H1 (cell line): ENCODE results near the gene ASS1. TPM values are rescaled to one million over a fixed set of nuclear protein-coding genes. Genes with fewer than 3 reads are reported as not detected.

Experiments
- CTCF ChIA-PET: fragments of 300-600 bp; sonication (Branson Sonifier 250); formaldehyde crosslinking; loops from one replicate; lab custom pipeline; 2021; ENCODE audit not compliant: partially characterized antibody; lab: Charles Lee
- POLR2A ChIA-PET: fragments of 300-600 bp; sonication (Branson Sonifier 250); formaldehyde crosslinking; loops from one replicate; lab custom pipeline; 2021; ENCODE audit warnings: inconsistent platforms; ENCODE audit not compliant: partially characterized antibody; lab: Charles Lee
- DNase-seq, 2 experiments: peaks; one replicate each; pipeline versions ENCODE4 v3.0.0 to v3.0.0-alpha.2; 2010 to 2022; ENCODE audit warnings: low spot score in 2 of 2, low read depth in 1 of 2, mixed read lengths in 1 of 2
- FAIRE-seq: peaks from 2 replicates; lab custom pipeline; 2011; peaks lifted over from hg19 to GRCh38; lab: Jason Lieb, UNC
- H2AFZ ChIP-seq: 2 replicates; pipeline ENCODE4 v1.8.1; 2012; ENCODE audit warnings: low read length, inconsistent platforms
- H2AK5ac ChIP-seq: 2 replicates; pipeline ENCODE4 v1.6.1; 2013; ENCODE audit warnings: low read depth, low read length
- H2BK120ac ChIP-seq: replicated peaks from 2 replicates; pipeline ENCODE3; 2013; ENCODE audit warnings: low read depth, low read length, inconsistent platforms
- H2BK12ac ChIP-seq: 2 replicates; pipeline ENCODE4 v1.6.1; 2013; ENCODE audit warnings: low read depth, low read length
- H2BK15ac ChIP-seq: 2 replicates; pipeline ENCODE4 v1.6.1; 2013; ENCODE audit warnings: low read length
- H2BK20ac ChIP-seq: 2 replicates; pipeline ENCODE4 v1.6.1; 2013; ENCODE audit warnings: low read length
- H2BK5ac ChIP-seq: 2 replicates; pipeline ENCODE4 v1.6.1; 2013; ENCODE audit warnings: low read depth, low read length
- H3K14ac ChIP-seq: 2 replicates; pipeline ENCODE4 v1.6.1; 2013; ENCODE audit warnings: inconsistent platforms; ENCODE audit not compliant: insufficient read length
- H3K18ac ChIP-seq: 2 replicates; pipeline ENCODE4 v1.6.1; 2013; ENCODE audit warnings: low read length; ENCODE audit errors: extremely low read depth
- H3K23ac ChIP-seq: 2 replicates; pipeline ENCODE4 v1.6.1; 2013; ENCODE audit warnings: inconsistent platforms; ENCODE audit not compliant: insufficient read length
- H3K23me2 ChIP-seq: 2 replicates; pipeline ENCODE4 v1.6.1; 2013; ENCODE audit warnings: low read depth, low read length
- H3K27ac ChIP-seq: 2 replicates; pipeline ENCODE4 v1.6.1; 2011; ENCODE audit warnings: low read depth, low read length, inconsistent platforms
- H3K27me3 ChIP-seq, 4 experiments: replicated peaks in 1 of 4; 1 replicate in 1 of 4; 2 replicates in 3 of 4; pipeline versions ENCODE4 v1.6.1 to v1.8.1; 2011 to 2013; ENCODE audit warnings: low read length in 3 of 4, mild to moderate bottlenecking in 3 of 4, inconsistent platforms in 2 of 4, mixed read lengths in 2 of 4, moderate library complexity in 1 of 4; ENCODE audit not compliant: control insufficient read depth in 3 of 4, insufficient read depth in 3 of 4; ENCODE audit errors: extremely low read depth in 1 of 4
- H3K36me3 ChIP-seq, 4 experiments: 2 replicates each; pipeline versions ENCODE4 v1.6.1 to v1.8.1; 2011 to 2013; ENCODE audit warnings: mild to moderate bottlenecking in 4 of 4, low read length in 3 of 4, moderate library complexity in 2 of 4, control low read depth in 1 of 4, inconsistent platforms in 1 of 4; ENCODE audit not compliant: insufficient read depth in 4 of 4, control insufficient read depth in 2 of 4
- H3K4ac ChIP-seq: replicated peaks from 2 replicates; pipeline ENCODE3; 2013; ENCODE audit warnings: low read length, low read depth, mixed read lengths, inconsistent platforms; ENCODE audit not compliant: insufficient read length
- H3K4me1 ChIP-seq, 4 experiments: replicated peaks in 1 of 4; 1 replicate in 1 of 4; 2 replicates in 3 of 4; pipeline versions ENCODE4 v1.6.1 to v1.8.1; 2011 to 2013; ENCODE audit warnings: low read length in 3 of 4, inconsistent platforms in 2 of 4, mixed read lengths in 1 of 4; ENCODE audit not compliant: insufficient read depth in 4 of 4, control insufficient read depth in 3 of 4
- H3K4me2 ChIP-seq, 2 experiments: 2 replicates each; pipeline versions ENCODE4 v1.6.1 to v1.8.1; 2011 to 2013; ENCODE audit warnings: low read depth in 2 of 2, low read length in 2 of 2, control low read depth in 1 of 2, inconsistent platforms in 1 of 2, mild to moderate bottlenecking in 1 of 2; ENCODE audit not compliant: insufficient read depth in 1 of 2
- H3K4me3 ChIP-seq, 4 experiments: fragments of 200-600, 300-600 bp in 1 of 4; sonication (generic), shearing (Covaris generic), sonication (Bioruptor Twin) in 1 of 4; 2 replicates each; pipeline versions ENCODE4 v1.5.1 to v1.8.1; 2011 to 2016; ENCODE audit warnings: low read length in 4 of 4, low read depth in 3 of 4, control low read depth in 2 of 4, inconsistent platforms in 2 of 4, mild to moderate bottlenecking in 2 of 4, mixed read lengths in 1 of 4, moderate library complexity in 1 of 4; ENCODE audit not compliant: insufficient read depth in 2 of 4; ENCODE audit errors: extremely low read depth in 1 of 4
- H3K56ac ChIP-seq: replicated peaks from 2 replicates; pipeline ENCODE3; 2013; ENCODE audit warnings: low read depth, mild to moderate bottlenecking, mixed read lengths, low read length, inconsistent platforms; ENCODE audit not compliant: insufficient read length
- H3K79me1 ChIP-seq: 2 replicates; pipeline ENCODE4 v1.6.1; 2013; ENCODE audit warnings: low read depth, low read length, control low read depth
- H3K79me2 ChIP-seq, 2 experiments: 2 replicates each; pipeline versions ENCODE4 v1.6.1 to v1.8.1; 2012 to 2013; ENCODE audit warnings: low read length in 2 of 2, mild to moderate bottlenecking in 2 of 2, inconsistent platforms in 1 of 2; ENCODE audit not compliant: insufficient read depth in 2 of 2, control insufficient read depth in 1 of 2
- H3K9ac ChIP-seq, 4 experiments: replicated peaks in 1 of 4; 1 replicate in 1 of 4; 2 replicates in 3 of 4; pipeline versions ENCODE4 v1.6.1 to v1.8.1; 2011 to 2013; ENCODE audit warnings: low read depth in 3 of 4, low read length in 3 of 4, control low read depth in 2 of 4, mild to moderate bottlenecking in 2 of 4, moderate library complexity in 2 of 4, inconsistent platforms in 1 of 4; ENCODE audit errors: extremely low read depth in 1 of 4
- H3K9me3 ChIP-seq, 2 experiments: 2 replicates each; pipeline versions ENCODE4 v1.6.1 to v1.8.1; 2012 to 2013; ENCODE audit warnings: mild to moderate bottlenecking in 2 of 2, moderate library complexity in 2 of 2, control low read depth in 1 of 2, inconsistent platforms in 1 of 2, low read depth in 1 of 2, low read length in 1 of 2, mixed read lengths in 1 of 2; ENCODE audit not compliant: insufficient read depth in 2 of 2
- H4K20me1 ChIP-seq, 2 experiments: replicated peaks in 1 of 2; 2 replicates each; pipeline versions ENCODE3 to v1.8.1; 2011 to 2013; ENCODE audit warnings: inconsistent platforms in 2 of 2, low read length in 2 of 2, mild to moderate bottlenecking in 1 of 2; ENCODE audit not compliant: insufficient read depth in 2 of 2, control insufficient read depth in 1 of 2
- H4K5ac ChIP-seq: 2 replicates; pipeline ENCODE4 v1.6.1; 2013; ENCODE audit warnings: low read length, low read depth, mixed read lengths, inconsistent platforms; ENCODE audit not compliant: insufficient read length
- H4K8ac ChIP-seq: 2 replicates; pipeline ENCODE4 v1.8.0; 2013; ENCODE audit warnings: mild to moderate bottlenecking, moderate library complexity, low read length, inconsistent platforms; ENCODE audit not compliant: insufficient read depth; ENCODE audit errors: extremely low read depth
- H4K91ac ChIP-seq: replicated peaks from 2 replicates; pipeline ENCODE3; 2013; ENCODE audit warnings: low read length, mixed read lengths, inconsistent platforms; ENCODE audit not compliant: insufficient read length
- CEBPB ChIP-seq: IDR thresholded peaks from 2 replicates; pipeline ENCODE4 v1.6.1; 2012; ENCODE audit warnings: low read depth, low read length
- CHD1 ChIP-seq: IDR thresholded peaks from 2 replicates; pipeline ENCODE4 v1.6.1; 2012; ENCODE audit warnings: low read depth, low read length, improper control_type of control experiment
- CHD2 ChIP-seq: IDR thresholded peaks from 2 replicates; pipeline ENCODE4 v1.6.1; 2012; ENCODE audit warnings: low read length, improper control_type of control experiment
- CREB1 ChIP-seq: IDR thresholded peaks from 2 replicates; pipeline ENCODE4 v1.6.1; 2012; ENCODE audit warnings: inconsistent platforms
- EGR1 ChIP-seq: IDR thresholded peaks from 2 replicates; pipeline ENCODE4 v1.6.1; 2011; ENCODE audit warnings: low read depth, low read length, borderline replicate concordance
- HDAC6 ChIP-seq: IDR thresholded peaks from one replicate; pipeline ENCODE4 v1.7.1; 2012; ENCODE audit warnings: low read depth, mild to moderate bottlenecking, inconsistent platforms, low read length, moderate library complexity
- JUN ChIP-seq: IDR thresholded peaks from 2 replicates; pipeline ENCODE4 v1.6.1; 2011; ENCODE audit warnings: low read depth, mild to moderate bottlenecking, improper control_type of control experiment, low read length
- KDM4A ChIP-seq: IDR thresholded peaks from one replicate; pipeline ENCODE4 v1.7.1; 2012; ENCODE audit warnings: low read depth, mild to moderate bottlenecking, moderate library complexity, low read length, inconsistent platforms; ENCODE audit not compliant: severe bottlenecking
- POLR2A ChIP-seq, 2 experiments: IDR thresholded peaks; 1 replicate in 1 of 2; 2 replicates in 1 of 2; pipeline ENCODE4 v1.6.1; 2011; ENCODE audit warnings: low read depth in 2 of 2, low read length in 2 of 2, mild to moderate bottlenecking in 2 of 2; ENCODE audit errors: control extremely low read depth in 1 of 2
- POU5F1 ChIP-seq: IDR thresholded peaks from 2 replicates; pipeline ENCODE4 v1.6.1; 2011; ENCODE audit warnings: low read depth, mild to moderate bottlenecking, low read length, moderate library complexity
- RAD21 ChIP-seq, 2 experiments: IDR thresholded peaks in 1 of 2; conservative IDR thresholded peaks in 1 of 2; 2 replicates each; pipeline ENCODE4 v1.6.1; 2011; ENCODE audit warnings: low read depth in 2 of 2, low read length in 2 of 2, improper control_type of control experiment in 1 of 2, inconsistent platforms in 1 of 2, mild to moderate bottlenecking in 1 of 2, moderate library complexity in 1 of 2
- RFX5 ChIP-seq: IDR thresholded peaks from 2 replicates; pipeline ENCODE4 v1.6.1; 2011; ENCODE audit warnings: low read depth, low read length, improper control_type of control experiment, borderline replicate concordance
- RXRA ChIP-seq: IDR thresholded peaks from 2 replicates; pipeline ENCODE4 v1.6.1; 2011; ENCODE audit warnings: low read depth, mild to moderate bottlenecking, low read length, moderate library complexity; ENCODE audit not compliant: insufficient read depth
- SIRT6 ChIP-seq: IDR thresholded peaks from one replicate; pipeline ENCODE4 v1.7.1; 2012; ENCODE audit warnings: low read length, inconsistent platforms
- SIX5 ChIP-seq: IDR thresholded peaks from 2 replicates; pipeline ENCODE4 v1.6.1; 2011; ENCODE audit warnings: mild to moderate bottlenecking, low read depth, low read length
- TAF1 ChIP-seq: IDR thresholded peaks from 2 replicates; pipeline ENCODE4 v1.6.1; 2011; ENCODE audit warnings: mild to moderate bottlenecking, low read depth, low read length
- WGBS, 2 experiments: shearing (Covaris generic) in 1 of 2; methylation state at CpG; one replicate each; pipeline versions ENCODE4 v1.1.6 to v1.1.7; 2013 to 2015; ENCODE audit warnings: low lambda C conversion rate in 2 of 2, mixed read lengths in 2 of 2, inconsistent platforms in 1 of 2, low coverage in 1 of 2, missing lambda C conversion rate in 1 of 2; ENCODE audit not compliant: insufficient replicate concordance in 2 of 2, insufficient coverage in 1 of 2, insufficient read length in 1 of 2; ENCODE audit errors: extremely low coverage in 1 of 2, missing lambda C conversion rate in 1 of 2; 5-methylcytosine and 5-hydroxymethylcytosine counted together
- polyA plus RNA-seq, 7 experiments: library from polyadenylated mRNA; depleted of rRNA in 3 of 7; stranded (reverse) in 5 of 7; unstranded in 2 of 7; fragments of >200 nt in 5 of 7; fragments of 200-250 nt in 2 of 7; gene quantifications; 1 replicate in 5 of 7; 2 replicates in 1 of 7; 4 replicates in 1 of 7; pipeline versions ENCODE4 v1.2.1 to v1.2.3, GENCODE V29; 2011 to 2013; ENCODE audit warnings: missing spikeins in 2 of 7, mixed read lengths in 2 of 7
- total RNA-seq: library from RNA; stranded (reverse); fragmentation: NEBNext Ultra II Directional; extraction: Animal tissue kit (Norgen Biotek cat#: 25700); gene quantifications from 2 replicates; pipeline ENCODE4 v1.2.1, GENCODE V29; 2021

Gene ASS1
- total and polyA plus RNA-seq, 2 of the 8 experiments (the other 6 are each of a cell fraction or from before 2014, with no cell fraction given): 108 to 296 TPM

DNA sequence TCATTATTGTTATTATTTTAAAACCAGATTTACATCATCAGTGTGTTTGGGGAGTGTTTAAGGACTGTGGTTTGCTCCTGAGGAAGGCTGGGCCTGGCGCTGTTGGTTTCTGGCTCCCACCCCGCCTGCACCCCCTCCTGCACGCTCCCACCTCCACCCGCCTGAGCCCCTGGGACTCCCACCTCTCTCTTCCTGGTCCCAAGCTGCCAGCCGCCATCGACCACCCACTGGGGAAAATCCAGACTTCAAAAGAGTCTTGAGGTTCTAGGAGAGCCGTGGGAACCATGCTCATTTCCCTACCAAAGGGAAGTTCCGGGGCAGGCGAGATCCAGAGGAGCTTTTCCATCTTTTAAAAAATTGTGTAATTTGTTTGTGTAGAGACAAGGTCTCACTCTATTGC is 99.6 kb downstream of the ASS1 start:
- H2AK5ac ChIP-seq: no peak overlapping the region
- no peak overlapping the region for H2AFZ ChIP-seq
- H3K9me3 ChIP-seq: peaks cover 5 to 6% of the 10 kb centered on the region in 2 experiments; a peak in 2 of 4 replicates
- no peak overlapping the region for H2BK15ac ChIP-seq
- no peak overlapping the region for H2BK20ac ChIP-seq
- no peak overlapping the region for H4K5ac ChIP-seq
- H4K91ac ChIP-seq: no peak overlapping the region
- peaks cover 0 to 15% (median 5%) of the 10 kb centered on the region in 4 experiments; a peak in 4 of 7 replicates for H3K4me1 ChIP-seq
- H3K14ac ChIP-seq: no peak overlapping the region
- H3K23me2 ChIP-seq: no peaks in the 10 kb centered on the region; the same call in 1 of the 2 replicates
- H3K27me3 ChIP-seq: no peaks in the 10 kb centered on the region; a peak in 1 of 7 replicates
- no peak overlapping the region for H4K8ac ChIP-seq
- no peak overlapping the region for H3K4me3 ChIP-seq
- H3K56ac ChIP-seq: no peak overlapping the region
- H3K4ac ChIP-seq: no peak overlapping the region
- ChIA-PET CTCF (interaction anchor here (1.0 to 1.7 kb wide), 4 partner anchors 25 to 51 kb away, joined by 3 to 4 read pairs (median 4); no protein-coding TSS in a partner anchor), POLR2A (interaction anchor here (0.9 to 1.5 kb wide), 3 partner anchors 26 to 90 kb away, joined by 3 read pairs; no protein-coding TSS in a partner anchor)
- DNase-seq (no peak), FAIRE-seq (no peak)
- TF ChIP-seq HDAC6 (no peak), POU5F1 (no peak), SIRT6 (no peak), CREB1 (no peak), RXRA (no peak), EGR1 (no peak), CHD1 (no peak), RFX5 (no peak), JUN (no peak), TAF1 (no peak), CHD2 (no peak), POLR2A (IDR thresholded peaks at IDR 0.05; ENCODE audit: control extremely low read depth in 1 of 2, low read depth in 2 of 2, low read length in 2 of 2) (no peak), RAD21 (IDR thresholded peaks at IDR 0.05 in 1 of 2, conservative IDR thresholded peaks at IDR 0.05 in 1 of 2; ENCODE audit: low read depth in 2 of 2, low read length in 2 of 2) (no peak), KDM4A (no peak), CEBPB (no peak), SIX5 (no peak)
- H3K18ac ChIP-seq: no peak overlapping the region
- no peak overlapping the region for H3K23ac ChIP-seq
- H3K27ac ChIP-seq: no peak overlapping the region
- no peaks in the 10 kb centered on the region for H3K36me3 ChIP-seq
- no peaks in the 10 kb centered on the region for H4K20me1 ChIP-seq
- WGBS, 2 experiments: 79% methylated on average over 5 of the region's 9 CpGs; no CpG with 5 or more reads in 1 of the 2 experiments
- H2BK120ac ChIP-seq: no peak overlapping the region
- no peak overlapping the region for H3K4me2 ChIP-seq
- H3K9ac ChIP-seq: no peak overlapping the region
- no peak overlapping the region for H2BK12ac ChIP-seq
- no peaks in the 10 kb centered on the region; the same call in 1 of the 2 replicates for H3K79me1 ChIP-seq
- H2BK5ac ChIP-seq: no peak overlapping the region
- no peaks in the 10 kb centered on the region for H3K79me2 ChIP-seq
